Lower lobe of right lung (tissue), 2 donors: ENCODE results near the gene SEM1. TPM values are rescaled to one million over a fixed set of nuclear protein-coding genes. Genes with fewer than 3 reads are reported as not detected.
"Not testable (repeated sequence)": the region's sequence is repeated elsewhere in the genome, so short reads cannot be mapped to it uniquely, and the experiment has no call there.

ENCODE experiments used
- ATAC-seq, 2 donors: fragments of 200-7000 bp; cut with Tn5 transposase; one replicate each; pipeline ENCODE4 v1.9.1; 2020 to 2022; ENCODE audit warnings: mild to moderate bottlenecking in 2 of 2, moderate library complexity in 2 of 2
- DNase-seq: peaks from one replicate; pipeline ENCODE4 v3.0.0-alpha.2; 2020
- H3K27ac ChIP-seq: fragments of 200-600 bp; one replicate; pipeline ENCODE4 v1.8.0; 2022
- H3K27me3 ChIP-seq: fragments of 200-600 bp; one replicate; pipeline ENCODE4 v1.8.0; 2022; ENCODE audit warnings: low read depth
- H3K36me3 ChIP-seq: fragments of 200-600 bp; one replicate; pipeline ENCODE4 v1.8.0; 2022; ENCODE audit warnings: mild to moderate bottlenecking
- H3K4me1 ChIP-seq: fragments of 200-600 bp; one replicate; pipeline ENCODE4 v1.8.0; 2022
- H3K4me3 ChIP-seq: fragments of 200-600 bp; one replicate; pipeline ENCODE4 v1.8.0; 2022; ENCODE audit warnings: mild to moderate bottlenecking
- H3K9me3 ChIP-seq: fragments of 200-600 bp; one replicate; pipeline ENCODE4 v1.8.0; 2022
- intact Hi-C: fragments of 100-400 bp; cut with DNase I; formaldehyde crosslinking; loops from one replicate; pipeline ENCODE4 v1.11.0; 2022
- total RNA-seq: library from RNA; stranded (reverse); fragmentation: NEBNext Ultra II Directional; extraction: Animal tissue kit (Norgen Biotek cat#: 25700); gene quantifications from one replicate; pipeline ENCODE4 v1.2.1, GENCODE V29; 2021
- TF ChIP-seq, protein P1 (sequence below): fragments of 200-600 bp; IDR thresholded peaks from one replicate; pipeline ENCODE4 v1.8.0; 2022; ENCODE audit warnings: antibody characterized with exemption, mild to moderate bottlenecking
- donor health status: DM: no; HTN: yes; CAD: no; lungs with severe emphysema.

SEM1 gene
- total RNA-seq, 1 donor from 2014 or later: 31.0 TPM

DNA sequence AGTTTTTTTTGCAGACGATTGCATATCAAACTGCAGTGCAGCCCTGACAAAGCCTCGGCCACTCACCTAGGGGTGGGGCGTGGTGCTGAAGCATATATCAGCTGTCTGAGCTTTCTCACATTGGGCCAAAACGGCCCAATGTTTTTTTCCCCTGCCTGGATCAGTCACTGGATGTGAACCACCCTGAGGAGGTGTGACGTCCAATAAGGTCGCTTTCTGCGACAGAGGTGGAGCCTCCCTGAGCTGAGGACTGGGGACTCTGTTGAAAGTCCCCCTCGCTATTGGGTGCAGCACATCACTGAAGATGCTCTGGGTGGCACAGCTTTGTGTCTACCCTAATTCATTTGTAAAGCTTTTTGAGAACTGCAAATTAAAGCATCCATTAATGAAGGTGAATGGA lies 60.9 kb downstream of the SEM1 start:
- no peaks in the 10 kb centered on the region for H3K36me3 ChIP-seq
- ATAC-seq (no peak), DNase-seq (no peak)
- no peaks in the 10 kb centered on the region for H3K27me3 ChIP-seq
- no peaks in the 10 kb centered on the region for H3K9me3 ChIP-seq
- no peak overlapping the region for H3K4me3 ChIP-seq
- no peak overlapping the region for H3K27ac ChIP-seq
- TF ChIP-seq, protein P1, sequence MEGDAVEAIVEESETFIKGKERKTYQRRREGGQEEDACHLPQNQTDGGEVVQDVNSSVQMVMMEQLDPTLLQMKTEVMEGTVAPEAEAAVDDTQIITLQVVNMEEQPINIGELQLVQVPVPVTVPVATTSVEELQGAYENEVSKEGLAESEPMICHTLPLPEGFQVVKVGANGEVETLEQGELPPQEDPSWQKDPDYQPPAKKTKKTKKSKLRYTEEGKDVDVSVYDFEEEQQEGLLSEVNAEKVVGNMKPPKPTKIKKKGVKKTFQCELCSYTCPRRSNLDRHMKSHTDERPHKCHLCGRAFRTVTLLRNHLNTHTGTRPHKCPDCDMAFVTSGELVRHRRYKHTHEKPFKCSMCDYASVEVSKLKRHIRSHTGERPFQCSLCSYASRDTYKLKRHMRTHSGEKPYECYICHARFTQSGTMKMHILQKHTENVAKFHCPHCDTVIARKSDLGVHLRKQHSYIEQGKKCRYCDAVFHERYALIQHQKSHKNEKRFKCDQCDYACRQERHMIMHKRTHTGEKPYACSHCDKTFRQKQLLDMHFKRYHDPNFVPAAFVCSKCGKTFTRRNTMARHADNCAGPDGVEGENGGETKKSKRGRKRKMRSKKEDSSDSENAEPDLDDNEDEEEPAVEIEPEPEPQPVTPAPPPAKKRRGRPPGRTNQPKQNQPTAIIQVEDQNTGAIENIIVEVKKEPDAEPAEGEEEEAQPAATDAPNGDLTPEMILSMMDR: no peak
- intact Hi-C loops: no loop called here
- no peaks in the 10 kb centered on the region for H3K4me1 ChIP-seq

DNA sequence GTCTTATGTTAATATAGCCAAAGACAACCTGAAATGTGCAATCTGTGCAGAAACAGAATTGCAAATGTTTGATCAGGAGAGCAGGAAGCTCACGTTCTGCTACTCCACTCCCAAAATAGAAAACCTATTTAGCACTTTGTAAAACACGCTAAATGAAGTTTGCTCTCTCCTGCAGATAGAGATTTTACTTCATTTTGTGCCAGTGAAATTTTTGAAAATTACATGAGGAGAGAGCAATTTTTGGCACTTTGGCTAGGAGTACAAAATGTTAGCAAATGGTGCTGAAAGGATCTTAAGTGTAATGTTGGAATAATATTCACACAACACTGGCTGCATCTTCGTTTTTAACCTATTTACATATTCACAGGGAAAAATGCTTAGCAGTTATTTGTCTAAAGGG lies 61.9 kb downstream of the SEM1 start:
- intact Hi-C loops: no loop called here
- Histone ChIP-seq H3K27me3 (no peaks in the 10 kb centered on the region), H3K27ac (no peak overlapping the region), H3K9me3 (no peaks in the 10 kb centered on the region), H3K4me1 (no peaks in the 10 kb centered on the region), H3K36me3 (no peaks in the 10 kb centered on the region), H3K4me3 (no peak overlapping the region)
- TF ChIP-seq, protein P1: no peak
- DNase-seq (no peak), ATAC-seq (no peak)

DNA sequence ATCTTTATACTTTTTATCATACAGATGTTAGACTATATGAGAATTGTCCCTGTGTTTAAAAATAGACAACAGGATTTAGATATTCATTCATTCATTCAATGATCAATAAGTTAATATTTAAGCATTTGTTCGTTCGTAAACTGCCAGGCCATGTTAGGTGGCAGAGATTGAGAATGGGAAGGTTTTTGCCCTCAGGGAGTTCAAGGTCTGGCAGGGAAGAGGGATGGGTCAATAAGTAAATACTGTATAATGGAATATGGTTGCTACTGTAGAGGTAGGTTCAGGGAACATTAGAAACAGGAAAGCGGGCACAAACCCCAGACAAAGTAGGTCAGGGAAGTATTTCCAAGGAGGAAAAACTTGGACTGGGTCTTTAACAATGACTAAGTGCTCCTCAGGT lies 64.6 kb downstream of the SEM1 start:
- DNase-seq: no peak
- Histone ChIP-seq H3K9me3 (no peaks in the 10 kb centered on the region), H3K27me3 (no peaks in the 10 kb centered on the region), H3K4me1 (no peaks in the 10 kb centered on the region), H3K4me3 (no peak overlapping the region), H3K36me3 (no peaks in the 10 kb centered on the region), H3K27ac (no peak overlapping the region)
- intact Hi-C loops: no loop called here
- TF ChIP-seq, protein P1: no peak
- no peak for ATAC-seq

DNA sequence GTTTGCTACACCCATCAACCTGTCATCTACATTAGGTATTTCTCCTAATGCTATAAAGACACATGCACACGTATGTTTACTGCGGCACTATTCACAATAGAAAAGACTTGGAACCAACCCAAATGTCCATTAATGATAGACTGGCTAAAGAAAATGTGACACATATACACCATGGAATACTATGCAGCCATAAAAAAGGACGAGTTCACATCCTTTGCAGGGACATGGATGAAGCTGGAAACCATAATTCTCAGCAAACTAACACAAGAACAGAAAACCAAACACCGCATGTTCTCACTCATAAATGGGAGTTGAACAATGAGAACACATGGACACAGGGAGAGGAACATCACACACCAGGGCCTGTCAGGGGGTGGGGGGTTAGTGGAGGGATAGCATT lies 66.2 kb downstream of the SEM1 start:
- DNase-seq, H3K9me3 ChIP-seq, ATAC-seq: not testable (repeated sequence)

DNA sequence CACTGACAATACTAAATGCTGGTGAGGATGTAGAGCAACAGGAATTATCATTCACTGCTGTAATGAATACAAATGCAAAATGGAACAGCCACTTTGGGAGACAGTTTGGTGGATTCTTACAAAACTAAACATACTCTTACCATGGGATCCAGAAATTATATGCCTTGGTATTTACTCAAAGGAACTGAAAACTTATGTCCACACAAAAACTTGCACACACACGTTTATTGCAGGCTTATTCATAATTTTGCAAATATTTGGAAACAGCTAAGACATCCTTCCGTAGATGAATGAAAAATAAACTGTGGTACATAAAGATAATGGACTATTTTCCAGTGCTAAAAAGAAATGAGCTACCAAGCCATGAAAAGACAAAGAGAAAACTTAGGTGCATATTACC lies 69.6 kb downstream of the SEM1 start:
- TF ChIP-seq, protein P1: no peak
- intact Hi-C loops: no loop called here
- H3K27me3 ChIP-seq: no peaks in the 10 kb centered on the region
- DNase-seq (no peak), ATAC-seq (no peak)
- H3K9me3 ChIP-seq: no peaks in the 10 kb centered on the region
- H3K4me1 ChIP-seq: no peaks in the 10 kb centered on the region
- no peak overlapping the region for H3K4me3 ChIP-seq
- no peaks in the 10 kb centered on the region for H3K36me3 ChIP-seq
- no peak overlapping the region for H3K27ac ChIP-seq

More for the DNA sequence above, 66.2 kb downstream of the SEM1 start:
- H3K4me1 ChIP-seq, H3K27me3 ChIP-seq, H3K36me3 ChIP-seq, intact Hi-C loops, H3K4me3 ChIP-seq, H3K27ac ChIP-seq: not testable (repeated sequence)
